ENCODE data around the gene ENOX1.
"Not testable (repeated sequence)": the region's sequence is repeated elsewhere in the genome, so short reads cannot be mapped to it uniquely, and the experiment has no call there.

Gene ENOX1

DNA sequence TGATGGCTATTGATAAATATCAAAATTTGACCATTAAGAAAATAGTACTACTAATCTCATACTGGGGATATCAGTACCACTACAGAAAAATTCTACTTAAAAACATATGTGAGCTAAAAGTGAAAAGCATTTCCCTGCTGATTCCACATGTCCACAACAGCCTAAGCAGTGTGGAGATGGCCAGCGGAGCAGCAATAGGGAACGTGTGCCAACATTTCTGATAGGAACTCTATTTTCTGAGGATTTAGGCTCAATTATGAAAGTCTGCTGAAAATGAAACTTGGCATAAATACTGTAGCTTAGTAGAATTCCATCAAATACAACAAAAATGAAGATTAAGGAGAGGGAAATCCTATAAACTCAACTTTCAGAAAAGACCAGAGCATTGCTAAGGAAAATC is 311.6 kb downstream of the ENOX1 start:
- DNase-seq: no peak

DNA sequence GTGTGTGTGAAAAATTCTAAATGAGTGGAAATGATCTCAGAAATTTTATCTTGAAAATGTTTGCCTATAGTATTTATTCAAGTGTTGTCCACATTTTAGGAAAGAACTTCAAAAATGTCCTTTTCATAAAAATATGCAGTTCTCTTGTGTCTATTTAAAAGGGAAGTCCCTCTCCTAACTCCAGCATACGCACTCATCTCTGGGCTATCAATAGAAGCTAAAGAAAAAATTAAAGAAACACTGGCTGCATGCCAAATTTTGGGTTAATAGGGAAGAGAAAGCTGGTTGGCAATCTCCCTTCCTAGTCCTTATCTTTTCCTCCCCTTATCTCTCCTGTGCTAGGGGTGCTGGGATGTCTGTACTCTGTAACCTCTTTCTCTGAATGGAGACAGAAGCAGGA is 313.3 kb downstream of the ENOX1 start:
- peak; percentile 16 for DNase-seq

DNA sequence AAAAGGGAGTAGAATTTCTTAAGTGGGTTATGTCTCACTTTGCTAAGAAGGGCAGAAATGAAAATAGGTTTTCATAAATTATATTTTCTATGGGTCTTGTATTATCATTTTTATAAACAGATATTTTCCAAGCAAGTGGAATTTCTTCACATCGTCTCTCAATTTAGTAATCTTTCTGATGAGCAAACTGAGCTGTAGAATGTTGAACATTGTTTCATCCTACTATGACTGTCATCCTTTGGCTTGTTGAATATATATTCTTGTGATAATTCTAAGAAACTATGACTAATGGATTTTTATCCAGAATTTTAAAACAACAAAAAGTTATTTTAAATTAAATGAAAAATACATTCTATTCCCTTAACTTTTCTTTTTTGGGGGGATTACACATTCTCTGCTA is 313.8 kb downstream of the ENOX1 start:
- no peak for DNase-seq

DNA sequence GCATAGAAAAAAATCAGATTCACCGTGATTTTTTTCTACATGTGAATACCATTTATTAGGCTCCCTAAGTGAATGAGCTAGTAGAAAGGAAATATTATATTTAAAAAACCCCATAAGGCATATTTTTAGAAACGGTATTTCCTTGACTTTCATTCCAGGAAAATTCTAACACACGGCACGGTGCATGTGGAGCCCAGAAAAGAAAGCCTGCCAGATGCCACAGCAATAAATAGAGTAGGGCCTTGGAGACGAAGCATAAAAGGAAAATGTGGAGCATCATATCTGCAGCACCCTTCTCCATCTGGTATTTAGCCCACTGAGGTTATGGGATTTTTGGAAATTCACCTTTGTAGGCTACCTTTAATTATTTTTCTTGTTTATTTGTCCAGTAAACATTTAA is 314.4 kb downstream of the ENOX1 start:
- no peak for DNase-seq

DNA sequence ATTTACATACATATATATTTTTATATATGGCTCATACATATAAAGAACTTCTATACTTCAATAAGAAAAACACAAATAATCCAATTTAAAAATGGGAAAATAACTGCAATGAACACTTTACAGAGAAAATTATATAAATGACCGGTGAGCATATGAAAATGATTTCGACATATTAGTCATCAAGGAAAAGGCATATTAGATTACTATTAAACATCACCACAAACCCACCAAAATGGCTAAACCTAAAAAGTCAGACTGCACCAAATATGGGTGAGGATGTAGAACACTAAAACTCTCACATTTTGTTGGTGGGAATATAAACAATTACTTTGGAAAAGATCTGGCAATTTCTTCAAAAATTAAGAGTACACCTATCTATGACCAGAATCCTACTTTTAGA is 316.2 kb downstream of the ENOX1 start:
- DNase-seq: no peak

DNA sequence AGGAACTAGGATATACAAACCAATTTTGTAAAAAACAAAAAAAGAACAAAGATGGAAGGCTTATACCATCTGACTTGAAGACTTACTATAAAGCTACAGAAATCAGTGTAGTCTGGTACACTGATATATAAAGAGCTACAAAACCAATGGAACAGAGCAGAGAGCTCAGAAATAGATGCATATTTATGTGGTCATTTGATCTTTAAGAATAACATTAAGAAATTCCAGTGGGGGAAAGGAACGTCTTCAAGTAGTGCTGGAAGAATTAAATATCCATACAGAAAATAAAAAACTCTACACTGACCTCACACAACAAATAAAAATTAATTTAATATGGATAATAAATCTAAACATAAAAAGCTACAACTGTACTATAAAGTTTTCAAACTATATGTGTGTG is 317.0 kb downstream of the ENOX1 start:
- DNase-seq: no peak

DNA sequence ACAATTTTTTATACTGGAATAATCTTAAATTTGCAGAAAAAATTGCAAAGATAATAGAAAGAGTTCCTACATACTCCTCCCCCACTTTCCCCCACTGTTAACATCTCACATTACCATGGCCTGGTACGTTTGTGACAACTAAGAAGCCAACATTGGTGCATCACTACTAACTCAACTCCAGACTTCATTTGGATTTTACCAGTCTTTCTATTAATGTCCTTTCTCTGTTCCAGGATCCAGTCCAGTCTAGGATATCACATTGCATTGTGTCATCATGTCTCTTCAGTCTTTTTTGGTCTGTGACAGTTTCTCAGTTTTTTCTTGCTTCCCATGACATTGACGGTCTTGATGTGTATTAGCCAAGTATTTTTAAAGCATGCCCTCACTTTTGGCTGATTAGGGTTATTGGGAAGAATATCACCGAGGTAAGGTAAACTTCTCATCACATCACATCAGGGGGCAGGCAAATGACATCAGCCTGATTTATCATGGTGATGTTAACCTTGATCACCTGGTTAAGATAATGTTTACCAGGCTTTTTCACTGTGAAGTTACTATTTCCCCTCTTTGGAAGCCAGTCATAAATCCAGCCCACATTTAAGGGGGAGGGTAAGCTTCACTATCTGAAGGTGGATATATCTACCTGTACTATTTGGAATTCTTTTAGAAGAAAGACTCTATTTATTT is 322.1 kb downstream of the ENOX1 start:
- no peak for DNase-seq

DNA sequence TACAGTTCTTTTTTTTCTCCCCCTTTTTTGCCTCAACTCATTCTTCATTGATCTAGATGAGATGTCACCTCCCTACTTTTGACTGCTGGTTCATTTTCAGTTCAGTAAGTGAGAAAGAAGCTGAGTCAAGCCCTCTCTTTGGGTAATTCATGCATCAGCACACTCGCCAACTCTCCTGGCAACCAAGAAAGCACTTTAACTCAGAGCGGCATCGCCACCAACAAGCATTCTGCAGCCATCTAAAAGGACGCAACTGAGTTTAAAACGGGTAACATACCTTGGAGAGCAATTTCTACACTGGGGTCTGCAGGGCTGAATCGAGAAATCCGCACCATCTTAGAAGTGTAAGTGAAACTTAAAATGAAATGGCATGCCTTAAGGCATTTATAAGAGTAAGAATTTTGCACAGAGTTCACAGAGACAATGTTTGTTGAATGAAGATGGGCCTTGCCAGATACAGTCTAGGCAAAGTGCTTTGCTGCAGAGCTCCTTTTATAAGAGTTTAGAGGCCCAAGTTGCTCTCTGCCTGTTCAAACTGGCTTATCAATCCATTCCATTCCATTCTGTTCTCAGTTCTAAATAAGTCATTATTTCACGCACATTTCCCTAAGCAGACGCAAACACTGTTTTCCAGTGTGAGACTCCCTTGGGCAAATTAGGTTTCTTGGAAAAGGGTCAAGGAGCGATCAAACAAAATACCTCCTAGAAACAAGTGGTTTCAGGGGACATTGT is 338.0 kb downstream of the ENOX1 start:
- no peak for DNase-seq

DNA sequence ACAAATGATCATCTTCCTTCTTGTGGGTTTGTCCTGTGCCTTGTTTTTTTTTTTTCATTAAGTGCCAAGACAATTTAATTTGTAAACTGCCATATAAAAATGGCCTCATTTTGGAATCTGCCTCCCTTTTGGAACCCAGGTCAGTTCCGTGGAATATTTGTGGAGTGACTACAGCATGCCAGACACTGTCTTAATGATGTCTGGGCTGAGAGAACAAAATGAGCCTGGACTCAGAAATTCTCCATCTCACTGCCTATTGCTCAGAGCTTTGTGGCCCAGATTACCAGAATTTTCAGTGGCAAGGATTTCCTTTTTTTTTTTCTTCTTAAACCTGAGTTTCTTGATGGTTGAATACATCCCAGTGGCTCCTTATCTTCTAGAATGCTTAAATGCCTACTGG is 340.6 kb downstream of the ENOX1 start:
- DNase-seq: no peak

DNA sequence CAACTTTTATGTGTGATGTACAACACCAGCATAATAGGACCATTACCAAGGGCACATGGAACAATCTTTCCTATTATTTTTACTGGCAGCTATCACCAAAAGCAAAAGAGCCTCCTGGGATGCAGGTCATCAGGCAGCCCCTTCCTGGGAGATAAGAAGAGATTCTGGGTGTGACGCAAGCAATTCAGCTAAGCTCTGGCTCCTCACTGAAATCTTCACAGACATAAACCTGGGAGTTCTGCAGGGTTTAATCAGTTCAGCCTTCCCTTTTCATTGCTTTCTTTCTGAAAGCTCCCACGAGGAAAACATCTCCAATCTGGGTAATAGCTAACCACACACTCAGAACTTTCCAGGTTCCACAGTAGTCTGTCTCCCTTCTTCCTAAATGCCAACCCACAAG is 341.1 kb downstream of the ENOX1 start:
- no peak for DNase-seq

DNA sequence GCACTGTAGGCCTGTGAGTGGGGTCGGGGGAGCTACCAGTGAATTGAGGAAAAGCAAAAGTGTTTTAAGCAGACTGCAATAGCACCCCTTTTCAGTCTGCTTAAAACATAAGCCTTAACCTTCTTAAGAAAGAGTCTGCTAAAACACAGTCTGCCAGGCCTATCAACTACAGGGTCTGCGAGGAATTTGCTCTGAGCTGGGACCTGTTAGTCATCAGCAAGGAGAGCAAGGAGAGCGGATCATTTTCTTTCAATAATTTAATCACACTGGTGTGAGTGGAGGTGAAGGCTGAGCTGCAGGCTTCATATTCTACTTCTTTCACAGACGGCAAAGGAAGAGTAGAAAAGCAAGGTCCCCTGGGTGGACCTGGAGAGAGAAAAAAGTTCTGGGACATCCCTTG is 342.7 kb downstream of the ENOX1 start:
- no peak for DNase-seq

DNA sequence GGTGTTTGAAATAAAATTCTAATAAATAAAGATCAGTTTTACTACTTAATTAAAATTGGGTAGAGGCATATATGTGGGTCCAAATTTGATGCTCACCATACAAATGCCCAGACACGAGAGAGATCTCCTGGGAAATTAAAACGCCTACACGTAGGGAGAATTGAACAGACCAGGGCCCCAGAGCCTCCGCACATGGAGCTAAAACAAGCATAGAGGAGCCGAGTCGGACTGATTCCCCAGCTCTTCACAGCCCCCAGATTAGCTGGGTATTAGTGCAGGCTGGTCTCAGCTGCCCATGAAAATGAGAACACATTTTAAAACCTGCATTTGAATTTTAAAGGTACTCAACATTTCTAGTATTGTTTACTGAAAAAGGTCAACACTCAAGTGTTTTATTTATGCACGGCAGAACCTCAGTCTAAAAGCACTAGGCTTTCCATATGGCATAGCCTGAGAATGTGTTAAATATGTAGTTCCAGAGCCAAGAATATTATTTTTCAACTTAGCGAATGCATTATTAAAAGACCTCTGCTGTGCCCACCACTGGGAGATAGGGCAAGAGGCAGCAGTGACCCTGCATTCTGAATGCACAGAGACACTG is 344.8 kb downstream of the ENOX1 start:
- no peak for DNase-seq

DNA sequence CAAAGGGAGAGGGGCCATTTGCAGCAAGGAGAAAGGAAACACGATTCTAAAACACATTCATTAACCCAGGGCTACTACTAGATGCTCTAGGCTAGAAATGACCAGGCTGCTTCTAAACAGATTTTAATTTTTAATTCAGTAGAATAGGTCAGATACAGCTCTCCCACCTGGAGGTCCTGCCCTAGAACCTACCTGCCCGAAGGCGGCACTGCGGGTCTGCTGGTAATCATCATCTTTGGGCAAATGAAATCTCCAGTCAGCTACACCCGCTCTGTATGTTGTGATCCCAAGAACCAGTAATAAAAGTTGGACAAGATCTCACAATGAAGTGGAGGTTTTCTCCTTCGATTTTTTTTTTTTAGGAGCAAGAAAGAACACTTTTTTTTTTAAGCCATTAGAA is 345.3 kb downstream of the ENOX1 start:
- no peak for DNase-seq

DNA sequence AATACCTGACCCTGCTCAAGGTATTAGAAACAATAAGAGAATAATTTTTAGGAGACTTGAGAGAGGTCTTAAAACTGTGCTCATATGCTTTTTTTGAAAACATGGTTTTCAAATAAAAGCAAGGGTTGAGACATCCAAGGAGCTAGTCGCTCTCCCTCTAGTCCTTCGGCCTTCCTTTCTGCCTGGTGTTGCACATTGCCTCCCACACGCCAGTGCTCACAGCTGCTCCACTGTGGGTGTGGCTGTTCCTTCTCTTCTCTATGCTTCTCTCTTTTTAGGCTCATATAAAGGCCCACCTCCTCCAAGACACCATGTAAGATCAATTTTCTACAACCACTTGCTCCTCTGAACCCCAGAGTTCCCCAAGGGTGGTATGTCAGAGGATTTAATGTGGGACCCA is 352.6 kb downstream of the ENOX1 start:
- DNase-seq: no peak

DNA sequence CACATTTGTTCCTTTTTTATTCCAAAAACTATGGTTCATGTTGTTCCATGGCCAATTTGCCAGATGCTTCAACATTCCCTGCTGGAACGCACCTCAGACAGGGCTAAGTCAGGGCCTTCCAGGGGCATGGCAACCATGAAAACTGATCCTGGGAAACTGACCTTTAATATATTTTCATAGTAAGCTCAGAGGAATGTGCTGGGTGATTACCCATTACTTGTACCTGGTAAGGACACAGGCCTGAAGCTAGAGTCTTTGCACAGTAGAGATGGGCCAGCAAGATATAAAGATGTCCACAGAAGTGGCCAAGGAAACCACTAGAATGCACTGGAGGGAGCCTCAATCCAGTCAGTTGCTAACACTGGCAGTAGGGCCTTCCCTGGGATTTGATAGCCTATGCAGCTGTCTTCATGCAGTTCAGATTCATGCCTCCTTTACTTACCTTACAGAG is 353.1 kb downstream of the ENOX1 start:
- no peak for DNase-seq

DNA sequence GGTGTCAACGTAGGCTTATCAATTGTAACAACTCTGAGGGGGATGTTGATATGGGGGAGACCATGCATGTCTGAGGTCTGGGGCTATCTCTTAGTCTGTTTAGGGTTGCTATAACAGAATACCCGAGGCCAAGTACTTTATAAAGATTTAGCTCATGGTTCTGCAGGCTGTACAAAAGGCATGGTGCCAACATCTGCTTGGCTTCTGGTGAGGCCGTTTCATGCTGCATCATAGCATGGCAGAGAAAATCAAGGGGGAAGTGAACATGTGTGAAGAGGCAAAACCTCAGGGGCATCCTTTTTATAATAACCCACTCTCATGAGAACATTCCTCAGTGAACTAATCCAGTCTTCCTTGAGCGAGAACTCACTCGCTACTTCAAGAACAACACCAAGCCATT is 353.8 kb downstream of the ENOX1 start:
- DNase-seq: no peak

DNA sequence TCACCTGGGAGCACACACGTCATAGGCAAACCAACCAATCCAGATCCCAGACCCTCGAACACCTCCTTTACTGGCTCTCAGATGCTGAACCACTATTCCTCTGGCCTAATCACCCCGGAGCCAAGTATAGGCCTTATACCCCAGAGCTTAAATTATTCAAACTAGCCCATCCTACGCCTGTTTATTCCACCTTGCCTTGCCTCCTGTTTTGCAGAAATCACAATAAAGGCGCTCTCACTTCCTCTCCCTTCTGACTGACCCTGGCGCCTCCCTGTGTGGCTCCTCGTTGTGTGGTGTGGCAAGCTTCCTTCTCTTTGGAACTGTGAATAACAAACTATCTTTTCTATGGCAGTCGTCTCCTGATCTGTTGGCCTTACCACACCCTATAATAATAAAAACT is 354.9 kb downstream of the ENOX1 start:
- no peak for DNase-seq

DNA sequence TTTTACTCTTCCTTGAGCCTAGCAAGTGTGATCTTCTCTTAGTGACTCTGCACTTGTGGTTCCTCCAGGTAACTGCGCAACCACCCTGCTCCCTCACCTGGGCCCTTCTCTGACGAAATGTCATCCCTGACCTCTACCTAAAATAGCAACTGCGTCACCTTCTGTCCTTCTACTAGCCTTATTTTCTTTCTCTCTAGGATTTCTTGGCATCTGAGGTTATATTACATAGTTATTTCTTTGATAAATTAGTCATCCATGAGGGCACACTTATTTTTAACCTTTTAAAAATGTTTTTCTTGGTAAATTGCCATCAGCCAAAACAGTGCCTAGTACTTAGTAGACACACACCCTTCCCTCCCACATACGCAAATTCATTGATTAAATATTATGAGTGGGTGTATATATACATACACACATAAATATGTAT is 355.5 kb downstream of the ENOX1 start:
- no peak for DNase-seq

DNA sequence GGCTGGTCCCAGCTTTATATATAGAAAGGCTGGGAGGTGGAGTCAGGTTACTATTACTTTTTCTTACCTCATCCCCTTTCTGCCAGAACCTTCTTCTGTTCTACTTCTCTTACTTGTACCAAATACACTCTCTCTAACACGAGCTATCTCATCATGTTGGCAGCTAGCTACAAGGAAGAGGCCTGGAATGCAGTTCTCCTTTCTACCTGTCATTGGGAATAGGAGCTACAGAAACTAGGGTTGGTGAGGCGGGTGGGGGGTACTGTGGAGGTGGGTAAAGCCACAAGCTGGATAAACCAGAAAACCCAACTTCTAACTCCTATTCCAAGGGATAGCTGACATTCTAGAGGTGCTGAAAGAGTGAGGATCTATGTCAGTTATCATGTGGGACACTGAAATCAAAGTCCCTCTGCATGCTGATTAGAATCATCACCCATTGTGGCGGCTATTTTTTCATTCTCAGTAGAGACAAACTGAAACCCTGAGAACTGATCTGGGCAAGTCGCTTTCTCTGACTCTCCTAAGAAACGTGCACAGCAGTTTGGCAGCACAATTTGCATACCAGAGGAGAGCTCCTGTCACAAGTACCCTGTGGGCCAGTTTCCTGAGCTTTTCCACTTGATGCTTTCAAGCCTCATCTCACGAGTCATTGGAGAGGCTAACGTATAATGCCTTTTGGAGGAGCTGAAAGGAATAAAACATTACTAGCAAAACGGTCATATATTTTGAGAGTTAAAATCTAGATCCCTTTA is 358.1 kb downstream of the ENOX1 start:
- DNase-seq: no peak

DNA sequence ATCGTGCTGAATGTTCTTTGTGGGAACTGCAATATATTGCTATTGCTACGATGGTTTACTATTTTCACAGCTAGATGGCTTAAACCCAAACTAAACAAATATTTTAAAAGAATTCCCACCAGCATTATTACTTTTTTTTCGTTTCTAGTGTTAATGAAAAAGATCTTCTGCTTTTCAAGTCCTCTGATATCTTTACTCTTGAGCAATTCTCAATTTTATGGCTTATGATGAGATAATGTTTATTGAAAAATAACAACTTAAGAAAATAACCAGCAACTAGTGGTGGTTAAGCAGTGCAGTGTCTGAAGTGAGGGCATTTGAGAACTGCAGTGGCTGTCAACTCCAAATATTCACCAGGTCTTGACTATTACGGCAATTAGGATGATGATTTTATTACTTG is 360.4 kb downstream of the ENOX1 start:
- DNase-seq: no peak

DNA sequence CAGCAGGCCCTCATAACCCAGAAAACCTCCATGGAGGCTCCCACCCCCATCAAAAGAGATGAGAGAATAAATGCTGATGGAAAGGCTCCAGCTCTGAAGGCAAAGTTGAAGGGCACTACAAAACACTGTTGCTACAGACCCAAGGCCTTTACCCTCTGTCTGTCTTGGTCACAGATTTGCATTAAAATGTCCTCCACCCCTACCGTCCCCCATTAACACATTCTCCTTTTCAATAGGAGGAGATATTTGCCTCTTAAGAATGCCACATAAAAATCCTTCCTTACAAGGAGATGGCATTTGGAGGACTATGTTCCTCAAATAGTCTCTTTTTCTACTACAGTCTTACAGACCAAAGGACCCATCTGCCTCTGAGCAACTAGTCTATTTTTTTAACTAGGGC is 361.5 kb downstream of the ENOX1 start:
- no peak for DNase-seq

DNA sequence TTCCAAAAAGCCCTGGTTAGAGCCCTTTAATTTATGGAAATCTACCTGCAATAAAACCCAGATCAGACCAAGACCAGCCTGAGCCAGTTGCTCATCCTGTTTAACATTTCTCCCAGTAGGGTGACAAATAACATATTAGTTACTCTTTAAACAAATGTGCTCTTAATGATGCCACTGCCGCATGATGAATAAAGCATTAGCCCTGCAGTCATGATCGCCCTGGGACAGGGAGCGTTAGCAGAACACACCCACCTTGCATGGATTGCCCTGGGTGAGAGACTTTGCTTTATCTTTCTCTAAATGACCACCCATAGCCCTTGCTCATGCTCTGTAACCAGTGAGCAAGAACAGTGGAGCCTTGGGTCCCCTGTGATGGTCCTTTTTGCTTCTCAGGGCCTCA is 362.4 kb downstream of the ENOX1 start:
- DNase-seq: no peak

DNA sequence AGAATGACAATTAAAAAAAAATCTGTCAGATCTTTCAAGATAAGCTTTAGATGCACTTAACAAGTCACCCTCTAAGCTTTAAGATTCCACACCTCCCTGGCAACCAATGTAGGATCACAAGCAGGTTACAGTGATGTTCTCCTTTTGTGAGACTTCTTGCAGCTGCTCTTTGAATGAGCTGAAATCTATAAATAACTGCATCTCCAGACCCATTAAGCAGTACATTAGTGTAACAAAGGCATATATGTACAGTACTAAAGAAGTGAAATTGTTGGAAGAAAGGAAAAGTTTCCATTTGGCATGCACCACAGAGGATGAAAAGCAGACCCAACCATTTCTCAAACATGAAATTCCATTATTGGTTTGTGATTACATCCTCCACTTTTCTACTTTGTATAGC is 364.7 kb downstream of the ENOX1 start:
- DNase-seq: no peak

DNA sequence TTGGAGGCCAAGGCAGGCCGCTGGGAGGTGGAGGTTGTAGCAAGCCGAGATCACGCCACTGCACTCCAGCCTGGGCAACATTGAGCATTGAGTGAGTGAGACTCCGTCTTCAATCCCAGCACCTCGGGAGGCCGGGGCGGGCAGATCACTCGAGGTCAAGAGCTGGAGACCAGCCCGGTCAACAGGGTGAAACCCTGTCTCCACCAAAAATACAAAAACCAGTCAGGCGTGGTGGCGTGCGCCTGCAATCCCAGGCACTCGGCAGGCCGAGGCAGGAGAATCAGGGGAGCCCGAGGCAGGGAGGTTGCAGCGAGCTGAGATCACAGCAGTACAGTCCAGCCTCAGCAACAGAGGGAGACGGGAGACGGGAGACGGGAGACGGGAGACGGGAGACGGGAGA is 369.9 kb downstream of the ENOX1 start:
- DNase-seq: not testable (repeated sequence)

Data from NCI-H1105 (cell line).